AG09309 (cell line): Measurements from ENCODE around the gene CPS1.
A peak's percentile ranks its signal among the peaks of the same experiment; 100 is the strongest.

Source experiments
- DNase-seq: peaks from one replicate; pipeline ENCODE4 v3.0.0-alpha.2; 2010; ENCODE audit warnings: low read depth
- H3K4me3 ChIP-seq: 2 replicates; pipeline ENCODE4 v1.5.1; 2011; ENCODE audit warnings: mild to moderate bottlenecking, low read depth, low read length, moderate library complexity; ENCODE audit not compliant: control insufficient read depth
- CTCF ChIP-seq: IDR thresholded peaks from 2 replicates; pipeline ENCODE4 v1.5.1; 2011; ENCODE audit warnings: mild to moderate bottlenecking, low read depth, low read length, inconsistent platforms; ENCODE audit not compliant: insufficient read depth, control insufficient read depth; ENCODE audit errors: missing control alignments

CPS1 gene

GRCh38 chr2:210524533-210524932, 31.9 kb upstream of the CPS1 start:
- no peak overlapping the region for H3K4me3 ChIP-seq
- TF ChIP-seq CTCF = no peak
- DNase-seq = no peak

- DNase-seq = no peak
- TF ChIP-seq CTCF = no peak
- H3K4me3 ChIP-seq = no peak overlapping the region
Observed at GRCh38 chr2:210527286-210527685, 29.1 kb upstream of the CPS1 start.

GRCh38 chr2:210528716-210529115, 27.7 kb upstream of the CPS1 start:
- DNase-seq = peak; percentile 10
- TF ChIP-seq CTCF = no peak
- H3K4me3 ChIP-seq = no peak overlapping the region

GRCh38 chr2:210531050-210531449, 25.3 kb upstream of the CPS1 start:
- no peak for DNase-seq
- no peak for TF ChIP-seq CTCF
- no peak overlapping the region for H3K4me3 ChIP-seq

- no peak overlapping the region for H3K4me3 ChIP-seq
- DNase-seq = no peak
- no peak for TF ChIP-seq CTCF
Observed at GRCh38 chr2:210531482-210531881, 24.9 kb upstream of the CPS1 start.

GRCh38 chr2:210533389-210533788, 23.0 kb upstream of the CPS1 start:
- no peak for TF ChIP-seq CTCF
- no peak for DNase-seq
- no peak overlapping the region for H3K4me3 ChIP-seq

- DNase-seq = no peak
- no peak for TF ChIP-seq CTCF
Observed at GRCh38 chr2:210534879-210535278, 21.5 kb upstream of the CPS1 start.

More at GRCh38 chr2:210534879-210535278, 21.5 kb upstream of the CPS1 start:
- H3K4me3 ChIP-seq = no peak overlapping the region
